ENCODE measurements around the gene FOXP3.

FOXP3 gene

GRCh38 chrX:49257846-49258748, 6.4 kb downstream of the FOXP3 start:
- no peak for DNase-seq (ENCODE audit: low read depth)
- TF ChIP-seq, protein P1, sequence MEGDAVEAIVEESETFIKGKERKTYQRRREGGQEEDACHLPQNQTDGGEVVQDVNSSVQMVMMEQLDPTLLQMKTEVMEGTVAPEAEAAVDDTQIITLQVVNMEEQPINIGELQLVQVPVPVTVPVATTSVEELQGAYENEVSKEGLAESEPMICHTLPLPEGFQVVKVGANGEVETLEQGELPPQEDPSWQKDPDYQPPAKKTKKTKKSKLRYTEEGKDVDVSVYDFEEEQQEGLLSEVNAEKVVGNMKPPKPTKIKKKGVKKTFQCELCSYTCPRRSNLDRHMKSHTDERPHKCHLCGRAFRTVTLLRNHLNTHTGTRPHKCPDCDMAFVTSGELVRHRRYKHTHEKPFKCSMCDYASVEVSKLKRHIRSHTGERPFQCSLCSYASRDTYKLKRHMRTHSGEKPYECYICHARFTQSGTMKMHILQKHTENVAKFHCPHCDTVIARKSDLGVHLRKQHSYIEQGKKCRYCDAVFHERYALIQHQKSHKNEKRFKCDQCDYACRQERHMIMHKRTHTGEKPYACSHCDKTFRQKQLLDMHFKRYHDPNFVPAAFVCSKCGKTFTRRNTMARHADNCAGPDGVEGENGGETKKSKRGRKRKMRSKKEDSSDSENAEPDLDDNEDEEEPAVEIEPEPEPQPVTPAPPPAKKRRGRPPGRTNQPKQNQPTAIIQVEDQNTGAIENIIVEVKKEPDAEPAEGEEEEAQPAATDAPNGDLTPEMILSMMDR (IDR thresholded peaks at IDR 0.05; ENCODE audit: low read depth, low read length, missing control alignments): no peak
- no peak overlapping the region for H3K4me3 ChIP-seq (ENCODE audit: low read depth, low read length)

- H3K4me3 ChIP-seq (ENCODE audit: low read depth, low read length): no peak overlapping the region
- DNase-seq (ENCODE audit: low read depth): no peak
- TF ChIP-seq, protein P1 (IDR thresholded peaks at IDR 0.05; ENCODE audit: low read depth, low read length, missing control alignments): no peak
Measured at GRCh38 chrX:49257074-49257790, 7.3 kb downstream of the FOXP3 start.

DNA sequence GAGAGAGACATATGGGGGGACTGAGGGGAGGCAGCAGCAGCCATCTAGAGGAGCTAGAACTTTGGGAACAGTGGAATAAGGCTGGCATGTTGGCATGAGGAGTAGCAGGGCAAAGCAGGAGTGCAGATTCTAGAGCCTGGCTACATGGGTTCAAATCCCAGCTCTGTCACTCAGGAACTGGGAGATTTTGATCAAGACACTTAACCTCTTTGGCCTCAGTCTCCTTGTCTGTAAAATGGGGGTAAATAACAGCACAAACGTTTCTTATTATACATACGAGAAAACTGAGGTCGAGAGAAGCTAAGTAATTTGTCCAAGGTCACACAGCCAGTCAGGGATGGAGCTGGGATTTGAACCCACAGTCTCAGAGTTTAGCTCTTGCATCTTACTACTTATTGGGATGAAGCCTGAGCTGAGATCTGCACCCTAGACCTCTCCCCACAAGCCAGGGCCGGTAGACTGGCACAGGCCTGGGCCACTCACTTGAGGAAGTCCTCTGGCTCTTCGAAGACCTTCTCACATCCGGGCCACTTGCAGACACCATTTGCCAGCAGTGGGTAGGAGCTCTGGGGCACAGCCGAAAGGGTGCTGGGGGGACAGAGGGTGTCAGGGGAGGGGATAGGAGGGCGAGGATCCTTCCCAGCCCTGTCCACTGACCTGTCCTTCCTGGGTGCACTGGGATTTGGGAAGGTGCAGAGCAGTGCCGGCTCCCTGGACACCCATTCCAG, 8.1 kb downstream of the FOXP3 start:
- no peak overlapping the region for H3K4me3 ChIP-seq (ENCODE audit: low read depth, low read length)
- DNase-seq (ENCODE audit: low read depth): no peak
- TF ChIP-seq, protein P1 (IDR thresholded peaks at IDR 0.05; ENCODE audit: low read depth, low read length, missing control alignments): no peak

DNA sequence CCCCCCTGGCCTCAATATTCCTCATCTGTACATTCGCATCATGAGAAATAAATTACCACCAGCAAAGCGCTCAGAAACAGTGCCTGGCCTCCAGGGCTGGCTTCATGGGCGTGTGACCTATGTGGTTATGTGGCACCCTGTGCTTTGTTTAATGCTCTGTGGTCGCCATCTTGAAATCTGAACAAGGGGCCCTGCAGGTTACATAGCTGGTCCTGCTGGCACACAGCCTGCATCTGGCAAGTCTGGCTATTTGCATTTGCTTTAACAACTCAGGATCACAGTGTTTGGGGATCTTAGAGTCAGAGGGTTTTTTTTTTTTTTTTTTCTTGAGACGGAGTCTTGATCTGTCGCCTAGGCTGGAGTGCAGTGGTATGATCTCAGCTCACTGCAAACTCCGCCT, 9.9 kb downstream of the FOXP3 start:
- no peak overlapping the region for H3K4me3 ChIP-seq (ENCODE audit: low read depth, low read length)
- no peak for DNase-seq (ENCODE audit: low read depth)
- TF ChIP-seq, protein P1 (IDR thresholded peaks at IDR 0.05; ENCODE audit: low read depth, low read length, missing control alignments): no peak

DNA sequence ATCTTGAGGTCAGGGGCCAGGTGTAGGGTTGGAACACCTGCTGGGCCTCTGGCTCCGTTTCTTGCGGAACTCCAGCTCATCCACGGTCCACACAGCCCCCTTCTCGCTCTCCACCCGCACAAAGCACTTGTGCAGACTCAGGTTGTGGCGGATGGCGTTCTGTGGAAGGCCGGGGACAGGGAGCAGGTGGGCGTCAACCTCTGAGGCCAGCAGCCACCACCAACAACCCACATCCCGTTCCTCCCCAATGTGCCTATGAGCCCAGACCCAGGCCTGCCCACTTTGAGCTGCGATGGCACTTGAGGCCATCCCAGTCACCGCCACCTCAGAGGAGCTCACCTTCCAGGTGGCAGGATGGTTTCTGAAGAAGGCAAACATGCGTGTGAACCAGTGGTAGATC, 13.2 kb downstream of the FOXP3 start:
- H3K4me3 ChIP-seq (ENCODE audit: low read depth, low read length): no peak overlapping the region
- no peak for DNase-seq (ENCODE audit: low read depth)
- TF ChIP-seq, protein P1 (IDR thresholded peaks at IDR 0.05; ENCODE audit: low read depth, low read length, missing control alignments): no peak

- DNase-seq (ENCODE audit: low read depth): no peak
- TF ChIP-seq, protein P1 (IDR thresholded peaks at IDR 0.05; ENCODE audit: low read depth, low read length, missing control alignments): no peak
- H3K4me3 ChIP-seq (ENCODE audit: low read depth, low read length): no peak overlapping the region
Measured at GRCh38 chrX:49250578-49250977, 13.9 kb downstream of the FOXP3 start.
